Spleen (tissue), 11 donors: ENCODE measurements around the gene OR2L8. TPM values are rescaled to one million over a fixed set of nuclear protein-coding genes. Genes with fewer than 3 reads are reported as not detected.

Experiments
- polyA plus RNA-seq, 3 donors: library from polyadenylated mRNA; stranded (reverse); fragments of 200-250 nt; gene quantifications; one replicate each; pipeline ENCODE4 v1.2.1, GENCODE V29; 2013
- small RNA-seq, 4 donors: library from RNA; depleted of rRNA; stranded (forward); fragments of <200 nt; gene quantifications; one replicate each; pipeline ENCODE3, GENCODE V24; 2016
- total RNA-seq, 7 donors: library from RNA; depleted of rRNA in 3 of 7; stranded (reverse); fragments of >200 nt in 3 of 7; fragmentation: NEBNext Ultra II Directional in 4 of 7; extraction: Animal tissue kit (Norgen Biotek cat#: 25700) in 4 of 7; gene quantifications; one replicate each; pipeline versions ENCODE4 v1.1.0 to v1.2.1, GENCODE V29; 2016 to 2021
- donor health status: healthy with polysubstance abuse.
- donor health status: DM: no; HTN: no; CAD: no; lungs with moderate emphysema.
- donor health status: DM: no; HTN: no; CAD: no.
- donor health status: Bipolar disorder and iron deficiency.
- donor health status: healthy.
- donor health status: DM: no; HTN: no; CAD: no.
- donor health status: DM: yes; HTN: yes; CAD: no.

The OR2L8 gene
- total and polyA plus RNA-seq, 10 donors: 0.65 to 3.8 (median 1.8) TPM; not detected in 3

Small RNAs within 50 kb of the gene (small RNA-seq; reads per million reads assigned to genes)
- gene RF00019: 0 reads per million in 4 donors

Other genes with a start within 250 kb of the OR2L8 start
- gene OR6F1, start 232.2 kb upstream of the OR2L8 start, total RNA-seq: not detected
- not detected for gene OR6F1, start 232.2 kb upstream of the OR2L8 start, polyA plus RNA-seq
- gene OR14K1, start 210.2 kb upstream of the OR2L8 start, total RNA-seq: under 1 TPM in 2 of 7 donors, not detected in 5; 0.38 to 0.73 TPM
- not detected for gene OR14K1, start 210.2 kb upstream of the OR2L8 start, polyA plus RNA-seq
- not detected for gene OR14A2, start 200.7 kb upstream of the OR2L8 start, total RNA-seq
- not detected for gene OR14A2, start 200.7 kb upstream of the OR2L8 start, polyA plus RNA-seq
- gene OR1C1, start 188.3 kb upstream of the OR2L8 start, total RNA-seq: not detected
- not detected for gene OR1C1, start 188.3 kb upstream of the OR2L8 start, polyA plus RNA-seq
- gene OR14A16, start 124.7 kb upstream of the OR2L8 start, total RNA-seq: not detected
- not detected for gene OR14A16, start 124.7 kb upstream of the OR2L8 start, polyA plus RNA-seq
- gene OR11L1, start 107.0 kb upstream of the OR2L8 start, total RNA-seq: not detected
- not detected for gene OR11L1, start 107.0 kb upstream of the OR2L8 start, polyA plus RNA-seq
- 10 to 100 TPM in 4 of 7 donors, 1 to 10 TPM in 3; 2.8 to 68.8 (median 11.3) TPM for gene TRIM58, start 91.7 kb upstream of the OR2L8 start, total RNA-seq
- 1 to 10 TPM in 1 of 3 donors, under 1 TPM in 2; 0.17 to 2.1 (median 0.21) TPM for gene TRIM58, start 91.7 kb upstream of the OR2L8 start, polyA plus RNA-seq
- gene OR2W3, start 53.3 kb upstream of the OR2L8 start, total RNA-seq: 10 to 100 TPM in 1 of 7 donors, 1 to 10 TPM in 5, not detected in 1; 1.1 to 11.2 (median 4.7) TPM
- under 1 TPM in 2 of 3 donors, not detected in 1; 0.29 to 0.35 TPM for gene OR2W3, start 53.3 kb upstream of the OR2L8 start, polyA plus RNA-seq
- not detected for gene OR2T8, start 28.6 kb upstream of the OR2L8 start, total RNA-seq
- under 1 TPM in 1 of 3 donors, not detected in 2; 0.06 TPM for gene OR2T8, start 28.6 kb upstream of the OR2L8 start, polyA plus RNA-seq
- 1 to 10 TPM in 3 of 7 donors, under 1 TPM in 3, not detected in 1; 0.52 to 2.1 (median 1.2) TPM for gene OR2AJ1, start 24.0 kb upstream of the OR2L8 start, total RNA-seq
- gene OR2AJ1, start 24.0 kb upstream of the OR2L8 start, polyA plus RNA-seq: under 1 TPM in 1 of 3 donors, not detected in 2; 0.03 TPM
- gene OR2AK2, start 16.4 kb downstream of the OR2L8 start, total RNA-seq: 1 to 10 TPM in 4 of 7 donors, under 1 TPM in 3; 0.49 to 3.1 (median 1.5) TPM
- gene OR2AK2, start 16.4 kb downstream of the OR2L8 start, polyA plus RNA-seq: not detected
- 1 to 10 TPM in 1 of 7 donors, under 1 TPM in 6; 0.29 to 3.1 (median 0.46) TPM for gene OR2L5, start 64.8 kb downstream of the OR2L8 start, total RNA-seq
- gene OR2L5, start 64.8 kb downstream of the OR2L8 start, polyA plus RNA-seq: under 1 TPM in 1 of 3 donors, not detected in 2; 0.03 TPM
- gene OR2L2, start 81.2 kb downstream of the OR2L8 start, total RNA-seq: 1 to 10 TPM in 4 of 7 donors, under 1 TPM in 3; 0.19 to 5.2 (median 1.0) TPM
- under 1 TPM; 0.04 to 0.32 (median 0.05) TPM for gene OR2L2, start 81.2 kb downstream of the OR2L8 start, polyA plus RNA-seq
- 1 to 10 TPM in 1 of 7 donors, under 1 TPM in 6; 0.27 to 1.0 (median 0.32) TPM for gene OR2L3, start 98.0 kb downstream of the OR2L8 start, total RNA-seq
- gene OR2L3, start 98.0 kb downstream of the OR2L8 start, polyA plus RNA-seq: under 1 TPM in 1 of 3 donors, not detected in 2; 0.06 TPM
- 1 to 10 TPM in 1 of 7 donors, under 1 TPM in 4, not detected in 2; 0.23 to 1.1 (median 0.60) TPM for gene OR2L13, start 146.3 kb downstream of the OR2L8 start, total RNA-seq
- under 1 TPM; 0.14 to 0.32 (median 0.22) TPM for gene OR2L13, start 146.3 kb downstream of the OR2L8 start, polyA plus RNA-seq
- not detected for gene OR2M5, start 196.3 kb downstream of the OR2L8 start, total RNA-seq
- not detected for gene OR2M5, start 196.3 kb downstream of the OR2L8 start, polyA plus RNA-seq
- not detected for gene OR2M2, start 226.0 kb downstream of the OR2L8 start, total RNA-seq
- not detected for gene OR2M2, start 226.0 kb downstream of the OR2L8 start, polyA plus RNA-seq
- gene OR2M3, start 248.4 kb downstream of the OR2L8 start, total RNA-seq: under 1 TPM in 2 of 7 donors, not detected in 5; 0.03 to 0.13 TPM
- not detected for gene OR2M3, start 248.4 kb downstream of the OR2L8 start, polyA plus RNA-seq